ENCODE results near the gene ZBTB46. TPM values are rescaled to one million over a fixed set of nuclear protein-coding genes. Genes with fewer than 3 reads are reported as not detected.

Gene ZBTB46
- total RNA-seq, 4 donors from 2014 or later, result 11.5 to 20.4 (median 12.6) TPM

DNA sequence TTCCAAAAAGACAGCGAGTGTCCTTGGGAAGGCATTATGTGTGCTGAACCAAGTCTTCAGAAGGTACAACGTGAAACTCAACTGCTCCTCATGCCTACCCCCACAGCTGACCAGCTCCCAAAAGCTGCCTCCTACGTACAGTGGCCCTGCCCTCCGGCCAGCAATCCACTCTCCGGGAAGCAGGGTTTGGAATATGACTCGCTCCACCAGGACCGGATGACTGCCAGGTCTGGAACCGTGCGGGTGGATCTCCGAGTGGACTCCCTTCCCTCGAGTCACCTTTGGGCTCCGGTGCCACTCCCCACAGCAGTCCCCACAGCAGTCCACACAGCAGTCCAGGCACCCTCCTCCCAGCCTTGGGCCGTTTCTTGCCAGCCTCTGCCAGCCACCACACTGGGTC lies 4.3 kb downstream of the ZBTB46 start:
- peaks cover 0 to 3% (median 0%) of the 10 kb centered on the region in 3 donors for H3K36me3 ChIP-seq
- DNase-seq (ENCODE audit: low spot score in 2 of 2), result no peak
- TF ChIP-seq EP300 (IDR thresholded peaks at IDR 0.05) (no peak), POLR2A (IDR thresholded peaks at IDR 0.05) (no peak)
- TF ChIP-seq, protein P1, sequence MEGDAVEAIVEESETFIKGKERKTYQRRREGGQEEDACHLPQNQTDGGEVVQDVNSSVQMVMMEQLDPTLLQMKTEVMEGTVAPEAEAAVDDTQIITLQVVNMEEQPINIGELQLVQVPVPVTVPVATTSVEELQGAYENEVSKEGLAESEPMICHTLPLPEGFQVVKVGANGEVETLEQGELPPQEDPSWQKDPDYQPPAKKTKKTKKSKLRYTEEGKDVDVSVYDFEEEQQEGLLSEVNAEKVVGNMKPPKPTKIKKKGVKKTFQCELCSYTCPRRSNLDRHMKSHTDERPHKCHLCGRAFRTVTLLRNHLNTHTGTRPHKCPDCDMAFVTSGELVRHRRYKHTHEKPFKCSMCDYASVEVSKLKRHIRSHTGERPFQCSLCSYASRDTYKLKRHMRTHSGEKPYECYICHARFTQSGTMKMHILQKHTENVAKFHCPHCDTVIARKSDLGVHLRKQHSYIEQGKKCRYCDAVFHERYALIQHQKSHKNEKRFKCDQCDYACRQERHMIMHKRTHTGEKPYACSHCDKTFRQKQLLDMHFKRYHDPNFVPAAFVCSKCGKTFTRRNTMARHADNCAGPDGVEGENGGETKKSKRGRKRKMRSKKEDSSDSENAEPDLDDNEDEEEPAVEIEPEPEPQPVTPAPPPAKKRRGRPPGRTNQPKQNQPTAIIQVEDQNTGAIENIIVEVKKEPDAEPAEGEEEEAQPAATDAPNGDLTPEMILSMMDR (IDR thresholded peaks at IDR 0.05), result no peak
- WGBS, 2 donors, result 80 to 81% methylated on average over 13 of the region's 13 CpGs
- no peak overlapping the region for H3K27ac ChIP-seq
- H3K9me3 ChIP-seq, result no peaks in the 10 kb centered on the region
- peaks cover 0 to 5% of the 10 kb centered on the region in 2 donors for H3K27me3 ChIP-seq
- H3K4me1 ChIP-seq, result peaks cover 0 to 38% (median 12%) of the 10 kb centered on the region in 4 donors
- H3K4me3 ChIP-seq, result no peak overlapping the region

- H3K9me3 ChIP-seq, result no peaks in the 10 kb centered on the region
- H3K27me3 ChIP-seq, result peaks cover 0 to 5% of the 10 kb centered on the region in 2 donors
- H3K4me1 ChIP-seq, result peaks cover 0 to 35% (median 12%) of the 10 kb centered on the region in 4 donors
- no peak overlapping the region for H3K27ac ChIP-seq
- no peak for DNase-seq (ENCODE audit: low spot score in 2 of 2)
- H3K36me3 ChIP-seq, result peaks cover 0 to 3% (median 0%) of the 10 kb centered on the region in 3 donors
- 83 to 88% methylated on average over 25 of the region's 25 CpGs for WGBS, 2 donors
- TF ChIP-seq EP300 (IDR thresholded peaks at IDR 0.05), result no peak
- TF ChIP-seq POLR2A (IDR thresholded peaks at IDR 0.05), result no peak
- TF ChIP-seq, protein P1 (IDR thresholded peaks at IDR 0.05), result no peak
- H3K4me3 ChIP-seq, result no peak overlapping the region
Measured at GRCh38 chr20:63825331-63826118, 5.5 kb downstream of the ZBTB46 start.

DNA sequence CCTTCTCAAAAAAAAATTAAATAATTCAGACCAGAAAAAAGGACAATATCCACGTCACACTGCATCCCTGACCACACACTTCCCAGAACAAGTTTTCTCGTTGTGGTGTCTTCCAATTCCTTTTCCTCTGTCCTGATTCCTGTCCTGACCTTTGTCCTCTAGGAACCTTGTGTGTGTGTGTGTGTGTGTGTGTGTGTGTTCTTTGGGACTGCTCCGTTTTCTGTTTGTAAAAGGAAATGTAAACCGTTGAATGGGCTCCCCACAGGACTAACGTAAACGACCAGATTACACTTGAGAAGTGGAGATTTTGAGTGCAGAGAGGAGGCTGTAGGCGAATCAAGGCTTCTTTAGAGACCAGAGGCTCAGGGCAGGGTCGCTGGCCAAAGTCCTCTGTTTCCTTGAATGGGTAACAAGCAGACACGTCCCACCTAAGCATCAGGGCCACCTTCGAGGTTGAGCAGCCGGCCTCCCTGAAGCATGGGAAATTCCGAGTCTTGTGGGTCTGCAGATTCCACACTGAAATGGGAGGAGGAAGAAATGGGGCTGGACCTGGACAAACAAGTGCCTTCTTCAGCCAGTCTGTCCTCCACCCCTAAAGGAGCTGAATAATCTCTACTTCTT lies 7.3 kb downstream of the ZBTB46 start:
- Histone ChIP-seq H3K27ac (no peak overlapping the region), H3K4me1 (peaks cover 0 to 33% (median 6%) of the 10 kb centered on the region in 4 donors), H3K27me3 (peaks cover 0 to 5% of the 10 kb centered on the region in 2 donors), H3K9me3 (no peaks in the 10 kb centered on the region), H3K36me3 (peaks cover 0 to 3% (median 0%) of the 10 kb centered on the region in 3 donors), H3K4me3 (no peak overlapping the region)
- TF ChIP-seq EP300 (IDR thresholded peaks at IDR 0.05) (no peak), POLR2A (IDR thresholded peaks at IDR 0.05) (no peak)
- TF ChIP-seq, protein P1 (IDR thresholded peaks at IDR 0.05), result no peak
- no peak for DNase-seq (ENCODE audit: low spot score in 2 of 2)
- 57 to 58% methylated on average over 12 of the region's 12 CpGs for WGBS, 2 donors

- H3K36me3 ChIP-seq, result peaks cover 0 to 3% (median 0%) of the 10 kb centered on the region in 3 donors
- no peaks in the 10 kb centered on the region for H3K9me3 ChIP-seq
- H3K4me3 ChIP-seq, result no peak overlapping the region
- TF ChIP-seq POLR2A (IDR thresholded peaks at IDR 0.05) (no peak), EP300 (IDR thresholded peaks at IDR 0.05) (no peak)
- TF ChIP-seq, protein P1 (IDR thresholded peaks at IDR 0.05), result no peak
- no peak for DNase-seq (ENCODE audit: low spot score in 2 of 2)
- peaks cover 0 to 5% of the 10 kb centered on the region in 2 donors for H3K27me3 ChIP-seq
- 76 to 78% methylated on average over 14 to 15 of the region's 15 CpGs for WGBS, 2 donors
- peaks cover 0 to 23% (median 0%) of the 10 kb centered on the region in 4 donors for H3K4me1 ChIP-seq
- H3K27ac ChIP-seq, result no peak overlapping the region
Measured at GRCh38 chr20:63822276-63822696, 8.8 kb downstream of the ZBTB46 start.

GRCh38 chr20:63821811-63822210 lies 9.3 kb downstream of the ZBTB46 start:
- Histone ChIP-seq H3K4me3 (no peak overlapping the region), H3K36me3 (peaks cover 0 to 3% (median 0%) of the 10 kb centered on the region in 3 donors), H3K9me3 (no peaks in the 10 kb centered on the region), H3K4me1 (peaks cover 0 to 21% (median 0%) of the 10 kb centered on the region in 4 donors), H3K27ac (no peak overlapping the region), H3K27me3 (peaks cover 0 to 2% of the 10 kb centered on the region in 2 donors)
- DNase-seq (ENCODE audit: low spot score in 2 of 2), result no peak
- 87 to 93% methylated on average over 8 of the region's 8 CpGs for WGBS, 2 donors
- TF ChIP-seq POLR2A (IDR thresholded peaks at IDR 0.05) (no peak), EP300 (IDR thresholded peaks at IDR 0.05) (no peak)
- TF ChIP-seq, protein P1 (IDR thresholded peaks at IDR 0.05), result no peak

Measured in tibial nerve (tissue), 4 donors.